NB4 (cell line): ENCODE results near the gene WDR83.

ENCODE experiments used
- CTCF ChIP-seq: IDR thresholded peaks from one replicate; pipeline ENCODE4 v1.5.1; 2012; ENCODE audit warnings: low read depth, low read length
- MYC ChIP-seq: IDR thresholded peaks from 2 replicates; pipeline ENCODE4 v1.6.1; 2011; ENCODE audit warnings: low read depth, low read length
- POLR2A ChIP-seq: IDR thresholded peaks from 2 replicates; pipeline ENCODE4 v1.6.1; 2011; ENCODE audit warnings: mild to moderate bottlenecking; ENCODE audit not compliant: insufficient read length; ENCODE audit errors: extremely low read depth
- TF ChIP-seq, protein P1 (sequence below): IDR thresholded peaks from 2 replicates; pipeline ENCODE4 v1.6.1; 2011; ENCODE audit warnings: low read depth, low read length

DNA sequence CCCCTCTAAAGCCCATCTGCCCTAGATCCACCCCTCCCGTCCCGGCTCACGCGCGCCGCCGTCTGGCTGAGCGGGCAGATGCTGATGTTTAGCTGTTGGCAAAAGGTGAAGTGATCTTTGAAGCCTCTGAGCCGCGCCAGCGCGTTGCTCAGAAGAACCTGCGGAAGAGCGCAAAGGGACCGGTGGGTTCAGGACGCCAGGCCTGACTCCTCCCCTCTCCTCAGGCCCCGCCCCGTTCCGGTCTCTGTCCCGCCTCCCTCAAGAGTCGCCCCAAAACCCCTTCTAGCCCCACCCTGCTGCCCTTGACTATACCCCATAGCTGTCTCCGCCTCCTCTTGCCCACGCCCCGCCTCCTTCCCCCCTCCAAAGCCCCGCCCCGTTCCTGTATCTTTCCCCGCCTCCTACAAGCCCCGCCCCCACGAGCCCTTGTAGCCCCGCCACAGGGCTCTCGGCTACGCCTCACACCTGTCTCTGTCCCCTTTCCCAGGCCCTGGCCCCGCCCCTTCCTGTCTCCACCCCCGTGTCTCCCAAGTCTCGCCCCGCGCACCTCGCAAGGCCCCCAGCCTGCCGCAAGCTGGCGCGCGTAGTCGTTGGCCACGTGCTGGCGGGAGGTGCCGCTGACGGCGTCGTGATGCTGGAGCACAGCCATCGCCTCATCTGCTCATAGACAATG lies 9.6 kb upstream of the WDR83 start:
- TF ChIP-seq, protein P1, sequence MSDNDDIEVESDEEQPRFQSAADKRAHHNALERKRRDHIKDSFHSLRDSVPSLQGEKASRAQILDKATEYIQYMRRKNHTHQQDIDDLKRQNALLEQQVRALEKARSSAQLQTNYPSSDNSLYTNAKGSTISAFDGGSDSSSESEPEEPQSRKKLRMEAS: no peak
- TF ChIP-seq CTCF: no peak
- TF ChIP-seq POLR2A: no peak
- no peak for TF ChIP-seq MYC
